NCI-H345 treated with DMSO at 0.1 percent for 48 hours (cell line): ENCODE data around the gene WNT4.

Source experiments
- DNase-seq: peaks from one replicate; lab custom pipeline; 2025; ENCODE audit not compliant: unreplicated experiment; lab: John Stamatoyannopoulos, UW

WNT4 gene

DNA sequence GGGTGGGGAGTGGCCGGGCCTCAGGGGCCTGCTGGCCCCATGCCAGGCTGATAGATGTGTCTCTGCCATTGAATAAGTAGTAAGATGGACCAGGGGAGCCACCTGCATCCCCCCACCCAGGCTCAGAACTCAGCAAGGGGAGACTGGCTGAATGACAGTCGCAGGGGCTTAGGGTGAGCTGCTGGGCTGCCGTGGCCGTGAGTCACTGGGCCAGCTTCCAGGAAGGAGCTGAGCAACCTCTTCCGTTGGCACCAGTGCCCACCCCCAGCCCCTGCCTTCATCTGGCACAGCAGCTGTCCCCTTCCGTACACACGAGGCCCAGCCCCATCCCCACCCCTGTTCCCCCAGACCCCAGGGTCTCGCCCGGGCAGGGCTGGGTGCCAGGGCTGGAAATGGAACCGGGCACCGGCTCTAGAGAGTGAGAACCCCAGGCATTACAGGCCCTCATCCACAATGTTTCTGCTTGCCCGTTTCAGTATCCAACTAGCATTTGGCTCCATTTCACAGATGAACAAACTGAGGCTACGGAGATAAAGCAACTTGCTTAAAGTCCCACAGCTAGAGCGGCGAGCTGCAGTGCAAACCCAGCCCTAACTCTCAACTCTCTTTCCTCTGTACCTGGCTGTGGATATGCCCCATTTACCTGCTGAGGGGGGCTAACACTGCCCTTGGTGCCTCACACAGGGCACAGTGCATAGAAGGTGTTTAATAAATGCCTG lies 10.2 kb downstream of the WNT4 start:
- DNase-seq, result no peak

DNA sequence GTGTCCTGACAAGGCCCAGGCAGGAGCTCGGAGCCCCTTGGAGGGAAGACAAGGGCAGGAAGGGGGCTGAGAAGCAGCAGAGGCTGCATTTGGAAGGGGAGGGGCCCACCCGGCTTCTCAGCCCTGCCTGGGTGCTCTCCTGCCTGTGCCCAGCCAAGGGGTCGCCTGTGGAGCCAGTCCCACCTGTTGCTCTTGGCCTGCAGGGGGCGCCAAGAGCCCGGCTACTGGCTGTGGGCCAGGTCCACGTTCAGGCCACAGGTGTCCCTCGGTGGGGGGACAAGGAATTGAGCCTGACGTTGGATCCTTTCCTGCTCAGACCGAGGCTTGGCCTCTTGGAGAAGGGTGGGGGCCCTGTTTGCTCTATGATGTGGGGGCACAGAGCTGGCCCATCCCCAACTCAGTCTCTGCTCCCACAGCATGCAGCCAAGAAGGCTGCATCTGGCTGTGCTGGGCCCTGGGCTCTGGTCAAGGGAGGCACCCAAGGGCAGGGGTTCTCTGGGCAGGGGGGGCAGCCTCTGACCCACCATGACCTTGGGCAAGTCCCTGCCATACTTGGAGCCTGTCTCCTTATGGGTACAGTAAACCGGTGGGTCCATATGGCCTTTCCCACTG lies 10.9 kb downstream of the WNT4 start:
- peak; percentile 14 for DNase-seq

DNA sequence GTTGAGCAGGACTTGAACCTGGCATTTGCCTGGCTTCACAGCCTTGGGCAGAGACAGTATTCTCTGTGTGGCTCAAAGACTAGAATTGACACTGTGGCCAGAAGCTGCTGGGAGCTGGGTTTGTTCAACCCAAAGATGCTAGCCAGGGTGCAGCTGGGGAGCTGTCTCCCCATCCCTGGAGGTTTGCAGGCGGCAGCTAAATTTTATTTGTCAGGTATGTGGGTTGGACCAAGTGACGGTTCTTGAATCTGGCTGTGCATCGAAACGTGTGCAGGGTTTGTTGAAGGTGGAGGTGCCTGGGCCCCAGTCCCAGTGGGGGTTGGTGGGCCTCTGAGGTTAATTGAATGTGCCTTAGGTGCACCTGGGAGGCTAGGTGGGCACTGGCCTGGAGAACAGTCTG lies 11.8 kb downstream of the WNT4 start:
- DNase-seq, result no peak

DNA sequence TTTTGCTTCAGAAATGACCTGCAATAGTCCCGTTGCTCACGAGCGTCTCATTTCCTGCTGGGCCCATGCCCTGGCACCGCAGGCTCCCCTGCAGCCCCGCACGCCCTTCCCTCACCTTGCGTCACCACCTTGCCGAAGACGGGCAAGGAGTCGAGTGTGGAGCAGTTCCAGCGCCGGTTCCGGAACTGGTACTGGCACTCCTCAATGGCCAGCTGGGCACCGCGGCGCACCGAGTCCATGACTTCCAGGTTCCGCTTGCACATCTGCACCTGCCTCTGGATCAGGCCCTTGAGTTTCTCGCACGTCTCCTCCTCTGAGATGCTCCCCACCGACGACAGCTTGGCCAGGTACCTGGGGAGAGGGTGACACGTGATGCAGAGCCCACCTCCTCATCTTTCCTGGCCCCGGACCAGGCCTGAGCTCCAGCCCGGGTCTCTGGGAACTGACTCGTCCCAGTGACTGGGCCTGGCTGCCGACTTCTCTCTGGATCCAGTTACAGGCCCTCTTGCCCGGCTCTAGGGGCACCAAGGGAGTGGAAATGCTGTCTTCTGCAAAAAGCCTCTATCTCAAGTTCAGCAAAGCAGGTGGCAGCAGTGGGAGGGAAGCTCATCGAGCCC lies 13.3 kb downstream of the WNT4 start:
- no peak for DNase-seq

DNA sequence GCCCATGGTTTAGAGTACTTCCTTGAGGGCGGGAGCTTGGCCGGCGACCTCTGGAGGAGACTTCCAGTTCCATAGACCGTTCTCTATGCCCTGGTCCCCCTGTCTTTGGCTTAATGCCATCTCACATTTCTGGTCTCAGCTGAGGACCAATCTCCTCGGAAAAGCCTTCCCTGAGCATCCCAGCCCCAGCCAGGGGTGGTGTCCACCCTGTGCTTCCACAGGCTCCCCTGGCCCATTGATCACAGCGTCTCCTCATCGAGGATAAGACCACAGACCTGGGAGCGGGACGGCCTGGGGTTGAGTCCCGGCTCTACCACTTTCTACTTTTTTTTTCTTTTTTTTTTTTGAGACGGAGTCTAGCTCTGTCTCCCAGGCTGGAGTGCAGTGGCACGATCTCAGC lies 14.5 kb downstream of the WNT4 start:
- DNase-seq, result no peak

DNA sequence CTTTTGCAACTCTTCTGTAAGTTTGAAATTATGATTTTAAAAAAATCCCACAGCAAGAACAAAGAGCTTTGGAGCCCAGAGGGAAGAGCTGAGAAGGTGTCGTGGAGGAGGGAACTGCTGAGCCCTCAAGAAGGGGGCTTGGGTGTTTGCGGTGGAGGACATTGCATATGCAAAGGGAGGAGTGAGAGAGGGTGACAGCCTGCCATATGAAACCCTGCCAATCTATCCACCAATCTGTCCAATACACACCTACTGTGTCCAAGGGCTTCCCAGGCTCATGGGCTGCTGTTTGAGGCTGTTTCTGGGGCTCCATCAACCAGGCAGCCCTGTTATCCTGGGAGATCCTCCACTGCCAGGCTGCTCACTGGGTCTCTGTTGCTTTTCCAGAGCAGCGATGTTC lies 15.2 kb downstream of the WNT4 start:
- no peak for DNase-seq

DNA sequence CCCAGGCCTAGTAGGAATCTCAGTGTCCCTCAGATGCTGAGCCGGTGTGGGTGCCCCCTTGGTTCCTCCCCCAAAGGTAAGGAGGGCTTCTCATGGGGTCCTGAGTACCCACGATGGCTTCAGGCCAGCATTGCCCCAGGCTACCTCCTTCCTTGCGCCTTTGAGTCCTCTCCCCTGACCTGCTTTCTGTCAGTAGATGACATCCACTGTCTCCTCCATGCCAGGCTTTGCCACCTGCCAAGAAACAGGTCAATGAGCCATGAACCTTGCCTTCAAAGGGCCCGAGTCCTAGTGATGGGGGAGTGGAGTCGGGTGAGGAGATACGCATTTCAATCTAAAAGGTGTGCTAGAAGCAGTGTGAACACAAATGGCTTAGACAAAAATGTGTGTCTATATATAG lies 15.6 kb downstream of the WNT4 start:
- no peak for DNase-seq

DNA sequence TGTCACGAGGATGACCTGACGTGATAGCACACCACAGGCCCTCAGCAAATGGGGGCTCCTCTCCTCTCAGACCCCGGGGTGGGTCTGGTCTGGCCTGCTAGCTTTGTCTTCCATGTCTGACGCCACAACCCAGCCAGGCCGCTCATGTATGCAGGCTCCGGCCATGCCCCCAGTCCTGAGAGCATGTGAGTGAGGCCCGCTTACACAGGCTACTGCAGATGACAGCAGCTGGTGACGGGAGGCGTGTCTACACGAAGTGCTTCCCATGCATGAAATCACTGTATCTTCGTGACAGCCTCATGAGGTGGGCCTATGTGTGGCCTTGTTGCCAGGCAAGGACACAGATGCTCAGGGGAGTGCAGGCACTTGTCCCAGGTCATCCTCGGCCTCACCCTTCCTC lies 16.4 kb downstream of the WNT4 start:
- DNase-seq, result no peak

DNA sequence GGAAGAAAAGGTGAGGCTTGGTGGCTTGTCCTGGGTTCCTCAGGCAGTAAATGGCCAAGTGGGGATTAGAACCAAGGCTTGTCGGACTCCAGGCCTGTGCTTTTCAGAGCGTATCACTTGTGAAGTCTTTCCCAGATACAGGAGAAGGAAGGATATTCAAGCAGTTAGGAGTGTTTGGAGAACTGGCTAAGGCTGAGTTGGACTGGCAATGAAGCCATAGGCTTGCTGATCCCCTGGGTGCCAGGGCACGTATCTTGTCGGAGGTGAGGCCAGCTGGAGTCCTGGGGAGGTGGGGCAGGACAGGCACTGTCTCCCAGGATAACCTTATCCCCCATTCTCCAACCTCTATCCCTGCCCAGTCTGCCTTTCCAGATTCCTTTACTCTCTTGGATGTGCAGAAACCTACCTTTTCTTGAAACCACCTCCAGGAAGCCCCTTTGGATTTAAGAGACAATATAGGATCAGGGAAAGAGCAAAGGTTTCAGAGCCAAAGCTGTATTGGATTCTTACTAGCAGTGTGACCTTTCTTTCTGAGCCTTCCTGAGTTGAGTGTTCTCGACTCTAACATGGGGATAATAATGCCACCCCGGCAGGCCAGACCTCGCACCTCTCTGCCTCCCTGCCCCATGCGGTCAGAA lies 18.2 kb downstream of the WNT4 start:
- DNase-seq, result no peak

DNA sequence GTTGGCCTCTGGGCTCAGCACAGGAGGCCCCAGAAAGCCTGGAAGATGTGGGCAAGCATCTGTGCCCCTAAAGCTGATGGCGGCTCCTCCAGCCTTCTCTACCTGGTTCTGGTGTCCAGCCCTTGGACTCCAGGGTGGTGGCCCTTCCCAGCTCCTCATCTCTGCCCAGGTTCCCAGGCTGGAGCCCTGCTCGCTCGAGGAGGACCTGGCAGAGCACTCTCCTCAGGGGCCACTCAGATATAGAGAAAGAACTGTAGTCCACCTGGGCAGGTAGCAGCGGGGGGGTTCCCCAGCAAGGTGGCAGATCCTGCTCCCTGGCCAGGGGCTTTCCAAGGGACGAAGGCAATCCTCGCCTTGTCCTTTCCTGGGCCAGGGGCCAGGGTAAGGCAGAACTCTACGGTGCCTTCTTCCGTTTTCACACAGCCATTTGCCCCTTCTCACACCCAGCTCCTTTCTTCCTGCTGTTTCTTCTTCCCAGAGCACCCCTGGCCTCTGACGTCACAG lies 18.9 kb downstream of the WNT4 start:
- DNase-seq, result no peak

DNA sequence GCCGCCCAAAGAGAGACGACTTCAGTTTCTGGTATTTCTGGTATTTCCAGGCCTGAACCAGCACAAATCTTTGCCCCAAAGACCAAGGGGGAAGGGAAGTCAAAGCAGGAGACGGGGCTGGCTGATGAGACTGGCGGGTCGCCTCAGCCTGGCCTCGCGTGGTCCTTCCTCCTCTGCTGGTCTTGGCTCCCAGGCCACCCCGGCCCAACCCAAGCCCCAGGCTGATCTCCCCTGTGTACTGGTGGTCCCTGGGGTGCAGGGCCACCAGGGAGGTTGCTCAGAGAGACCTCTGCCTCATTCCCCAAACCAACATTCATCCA lies 19.9 kb downstream of the WNT4 start:
- DNase-seq, result no peak

DNA sequence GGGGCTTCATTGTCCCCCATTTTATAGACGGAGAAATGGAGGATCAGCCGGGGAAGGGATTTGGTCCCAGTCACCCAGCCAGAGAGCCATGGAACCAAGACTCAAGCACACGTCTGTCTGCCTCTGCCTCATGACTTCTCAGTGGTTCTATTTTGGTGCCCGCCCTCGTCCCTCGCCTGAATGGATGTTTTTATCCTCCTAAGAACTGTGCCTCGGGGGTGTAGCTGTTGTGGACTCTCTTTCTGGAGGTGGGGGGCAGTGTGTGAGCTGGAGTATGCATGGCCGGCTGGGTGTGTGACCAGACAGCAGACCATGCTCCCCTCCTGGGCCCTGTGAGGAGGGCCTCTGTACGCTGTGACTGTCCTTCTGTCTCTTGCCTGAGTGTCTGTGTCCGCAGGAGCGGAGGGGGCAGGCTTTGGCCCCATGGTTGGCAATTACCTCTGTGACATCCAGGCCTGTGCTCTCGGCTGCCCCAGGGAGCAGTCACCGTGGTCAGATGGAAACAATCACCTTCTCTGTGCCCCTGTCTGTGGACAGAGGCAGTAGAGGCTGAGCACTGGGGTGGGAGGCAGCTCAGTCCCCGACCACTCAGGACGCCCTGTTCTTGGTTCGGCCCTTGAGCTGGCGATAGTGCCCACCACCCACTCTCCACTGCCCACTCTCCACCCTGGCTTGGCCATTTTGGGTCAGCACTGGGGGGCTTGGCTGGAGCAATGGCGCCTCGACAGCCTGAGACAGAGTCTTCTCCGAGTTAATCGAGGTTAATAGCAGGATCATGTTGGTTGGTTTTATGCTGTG lies 20.4 kb downstream of the WNT4 start:
- no peak for DNase-seq

DNA sequence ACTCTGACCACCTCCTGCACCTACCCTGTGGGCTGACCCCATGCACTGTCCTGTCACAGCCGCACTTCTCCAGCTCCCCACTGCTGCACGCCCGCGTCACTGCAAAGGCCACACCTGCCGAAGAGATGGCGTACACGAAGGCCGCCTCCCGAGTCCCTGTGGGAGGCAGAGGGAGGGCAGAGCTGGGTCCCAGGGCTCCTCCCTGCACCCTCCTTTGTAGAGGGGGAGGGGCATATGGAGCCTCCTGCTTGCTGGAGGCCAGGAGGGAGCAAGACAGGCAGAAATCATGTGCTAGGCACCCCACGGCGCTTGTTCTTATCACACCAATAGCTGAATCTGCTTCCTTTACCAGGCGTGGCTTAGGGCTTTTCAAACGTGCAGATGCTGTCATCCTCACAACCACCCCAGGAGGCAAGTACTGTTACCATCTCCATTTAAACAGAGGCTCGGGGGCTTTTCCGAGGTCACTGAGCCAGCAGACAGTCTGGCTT lies 21.4 kb downstream of the WNT4 start:
- DNase-seq, result no peak

DNA sequence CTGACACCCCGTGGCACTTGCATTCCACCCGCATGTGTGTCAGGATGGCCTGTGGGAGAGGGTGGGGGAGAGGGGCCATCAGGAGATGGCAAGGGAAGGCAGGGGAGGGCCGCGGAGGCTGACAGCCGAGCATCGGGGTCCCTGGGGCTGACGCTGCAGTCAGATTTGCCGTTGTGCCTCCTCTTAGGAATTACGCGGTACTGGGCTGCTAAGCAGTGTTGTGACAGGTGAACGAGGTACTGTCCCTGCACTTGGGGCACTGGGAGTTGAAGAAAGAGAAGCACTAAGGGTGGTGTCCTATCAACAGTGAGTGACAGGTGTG lies 22.5 kb downstream of the WNT4 start:
- no peak for DNase-seq

DNA sequence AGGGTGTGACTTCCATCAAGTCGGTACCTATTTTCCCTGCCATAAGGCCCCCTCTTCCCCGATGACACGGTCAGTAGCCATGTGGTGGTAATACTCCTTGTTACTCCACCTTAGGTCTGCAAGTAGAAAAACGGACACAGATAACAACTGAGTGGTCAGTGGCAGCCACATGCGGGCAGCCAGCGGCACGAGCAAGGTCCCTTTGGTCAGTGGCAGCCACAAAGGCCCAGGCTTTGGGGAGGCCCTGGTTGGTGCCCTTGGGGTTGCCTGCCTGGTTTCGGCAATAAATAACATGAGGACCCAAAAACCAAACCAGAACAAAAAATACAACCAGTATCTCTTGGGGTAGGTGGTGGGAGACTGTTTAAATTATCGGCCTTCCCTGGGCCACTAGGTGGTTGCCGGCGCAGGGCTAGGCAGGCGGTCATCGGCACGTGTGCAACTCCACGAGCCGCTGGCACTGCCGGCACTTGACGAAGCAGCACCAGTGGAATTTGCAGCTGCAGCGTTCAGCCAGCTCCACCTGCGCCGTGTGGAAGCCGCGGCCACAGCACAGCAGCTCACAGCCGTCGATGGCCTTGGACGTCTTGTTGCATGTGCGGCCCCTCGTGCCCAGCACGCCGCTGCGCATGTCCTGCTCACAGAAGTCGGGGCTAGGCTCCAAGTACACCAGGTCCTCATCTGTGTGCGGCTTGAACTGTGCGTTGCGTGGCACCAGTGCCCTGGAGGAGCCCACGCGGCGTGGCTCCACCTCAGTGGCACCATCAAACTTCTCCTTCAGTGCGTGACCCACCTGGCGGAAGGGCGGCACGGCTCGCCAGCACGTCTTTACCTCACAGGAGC lies 23.1 kb downstream of the WNT4 start:
- no peak for DNase-seq

DNA sequence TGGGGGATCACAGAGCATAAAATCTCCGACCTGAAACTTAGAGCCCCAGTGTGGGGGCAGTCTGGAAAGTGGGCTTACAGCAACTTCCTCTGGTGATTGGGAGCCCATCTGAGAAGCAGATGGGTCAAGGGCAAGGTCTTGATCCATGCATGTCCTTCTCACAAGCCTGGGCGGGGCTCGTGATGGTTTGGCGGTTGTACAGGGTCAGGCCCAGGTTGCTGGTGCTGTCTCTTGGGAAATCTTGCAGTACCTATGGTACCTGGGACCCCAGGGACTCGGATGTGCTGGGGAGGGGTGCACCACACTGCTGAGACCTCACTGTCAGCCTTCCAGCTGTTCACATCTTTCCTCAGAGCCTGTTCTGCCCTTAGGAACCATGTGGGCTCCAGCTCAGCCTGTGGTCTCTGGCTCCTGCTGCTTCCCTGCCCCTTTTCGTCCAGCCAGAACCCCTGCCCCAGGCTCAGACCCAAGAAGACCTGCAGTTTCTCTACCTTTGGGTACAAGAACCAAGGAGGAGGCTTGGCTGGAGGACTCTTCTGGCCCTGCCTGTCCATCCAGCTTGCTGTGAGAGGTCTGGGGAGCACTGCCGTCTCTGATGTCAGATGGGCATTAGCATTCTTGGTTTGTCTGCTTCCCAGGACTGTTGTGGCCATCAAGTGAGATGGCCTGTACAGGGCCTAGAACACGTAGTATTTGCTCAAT lies 24.5 kb downstream of the WNT4 start:
- DNase-seq, result no peak

DNA sequence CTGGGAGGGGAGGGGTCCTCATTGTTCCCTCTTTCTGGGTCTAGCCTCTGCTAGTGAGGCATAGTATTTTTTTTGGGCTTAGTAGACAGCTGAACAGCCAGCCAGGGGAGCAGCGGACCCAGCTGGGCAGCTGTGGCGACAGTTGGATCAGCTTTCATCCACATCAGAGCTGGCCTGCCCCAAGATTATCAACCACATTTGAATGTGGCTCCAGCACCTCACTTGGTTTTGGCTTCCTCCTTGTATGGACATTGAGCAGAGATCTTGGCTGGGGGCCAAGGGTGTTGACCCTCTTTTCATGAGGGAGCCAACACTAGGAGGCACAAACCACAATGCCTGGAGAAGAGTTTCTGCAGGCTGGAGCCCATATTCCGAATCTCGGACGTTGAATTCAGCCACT lies 25.0 kb downstream of the WNT4 start:
- DNase-seq, result no peak

DNA sequence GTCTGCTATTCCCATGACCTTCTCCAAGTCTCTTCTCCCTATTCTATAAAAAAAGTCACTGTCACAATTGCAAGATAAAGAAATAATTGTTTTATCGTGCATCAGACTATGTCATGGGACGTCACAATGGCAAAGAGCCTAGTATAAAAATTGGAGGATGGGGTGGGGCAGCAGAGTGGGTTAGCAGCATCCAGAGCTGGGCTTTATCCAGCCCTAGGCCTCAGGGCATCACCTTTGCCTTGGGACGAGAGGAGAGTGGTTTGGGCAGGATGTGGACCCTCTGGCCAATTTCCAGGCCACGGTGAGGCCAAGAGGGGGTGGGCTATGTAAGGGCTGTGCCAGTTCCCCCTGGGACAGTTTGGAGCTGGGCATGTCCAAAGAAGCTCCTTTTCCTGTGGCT lies 25.7 kb downstream of the WNT4 start:
- DNase-seq, result no peak

DNA sequence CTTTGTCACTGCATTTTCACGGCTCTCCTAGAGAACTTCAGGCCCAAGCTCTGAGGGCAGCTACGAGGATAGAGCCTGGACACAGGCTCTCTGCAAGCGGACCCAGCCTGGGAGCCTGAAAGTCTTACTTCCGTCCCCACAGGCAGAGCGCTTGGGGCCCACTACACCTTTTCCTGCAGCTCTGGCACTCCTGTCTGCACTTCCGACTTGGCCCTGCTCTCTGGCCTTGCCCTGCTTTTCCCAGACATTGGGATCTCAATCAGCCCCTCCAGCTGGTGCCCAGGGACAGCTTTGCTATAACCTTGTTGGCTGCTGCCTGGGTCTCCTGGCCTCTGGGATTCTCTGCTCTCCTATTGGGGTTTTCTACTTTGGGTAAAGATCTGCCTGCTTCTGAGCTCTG lies 27.6 kb downstream of the WNT4 start:
- no peak for DNase-seq
